ENCODE measurements around the gene COX15.

The COX15 gene

DNA sequence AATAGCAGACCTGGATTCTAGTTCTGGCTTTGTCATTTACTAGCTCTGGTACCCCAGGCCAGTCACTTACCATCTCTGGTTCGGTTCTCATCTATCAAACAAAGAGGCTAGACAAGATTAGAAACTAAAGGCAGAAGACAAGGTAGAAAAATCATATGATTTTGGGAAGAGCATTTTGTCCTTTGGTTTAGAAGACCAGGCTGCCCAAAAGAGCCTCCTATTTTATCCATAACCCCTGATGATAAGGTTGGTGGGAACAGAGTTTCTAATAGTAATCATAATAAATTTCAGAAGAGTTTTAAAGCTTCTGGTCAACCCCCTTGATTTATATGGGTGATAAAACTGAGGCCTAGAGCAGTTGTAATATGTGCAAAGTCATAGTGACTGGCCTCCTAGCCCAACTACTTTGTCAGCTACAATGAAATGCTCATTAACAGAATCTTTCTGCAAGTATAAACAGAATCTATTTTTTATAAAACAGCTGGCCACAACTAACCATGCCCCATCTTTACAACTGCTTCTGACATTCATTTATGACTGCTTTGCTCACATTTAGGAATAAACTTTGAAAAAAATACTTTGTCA, 23.4 kb downstream of the COX15 start:
- peaks cover 15 to 19% of the 10 kb centered on the region in 2 donors for H3K36me3 ChIP-seq (ENCODE audit: control insufficient read depth in 2 of 2, insufficient read depth in 2 of 2, low read length in 2 of 2)

DNA sequence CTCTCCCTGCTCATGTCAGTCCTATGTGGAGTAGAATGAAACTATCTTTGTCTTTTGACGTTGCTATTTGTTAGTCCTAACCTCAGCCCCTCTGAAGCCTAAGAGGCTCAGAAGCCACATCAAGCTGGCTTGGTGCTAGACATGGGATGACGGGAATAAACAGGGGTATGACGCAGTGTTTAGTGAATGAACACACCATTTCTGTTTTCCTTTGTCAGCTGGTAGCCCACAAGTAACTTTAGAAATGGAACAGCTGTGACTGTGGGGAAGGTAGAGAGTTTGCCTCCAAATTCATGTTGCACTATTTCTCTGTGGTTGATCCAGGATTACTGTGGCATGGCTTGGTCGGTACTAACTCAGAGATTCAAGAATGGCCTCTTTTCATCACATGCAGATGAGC, 31.3 kb downstream of the COX15 start:
- H3K27ac ChIP-seq (ENCODE audit: low read length): no peak overlapping the region
- no peaks in the 10 kb centered on the region for H3K27me3 ChIP-seq (ENCODE audit: control insufficient read depth in 1 of 2, insufficient read depth in 2 of 2, low read length in 2 of 2)
- peaks cover 24 to 28% of the 10 kb centered on the region in 2 donors for H3K36me3 ChIP-seq (ENCODE audit: control insufficient read depth in 2 of 2, insufficient read depth in 2 of 2, low read length in 2 of 2)
- no peak overlapping the region for H3K4me3 ChIP-seq (ENCODE audit: low read length in 2 of 2)
- no peak overlapping the region for H3K9ac ChIP-seq (ENCODE audit: low read length in 2 of 2)
- H3K4me1 ChIP-seq (ENCODE audit: control insufficient read depth, insufficient read depth, low read length): no peaks in the 10 kb centered on the region
- no peaks in the 10 kb centered on the region for H3K9me3 ChIP-seq (ENCODE audit: control insufficient read depth in 2 of 2, low read length in 2 of 2)

More for the DNA sequence above, 23.4 kb downstream of the COX15 start:
- Histone ChIP-seq H3K27me3 (ENCODE audit: control insufficient read depth in 1 of 2, insufficient read depth in 2 of 2, low read length in 2 of 2) (no peaks in the 10 kb centered on the region), H3K27ac (ENCODE audit: low read length) (no peak overlapping the region), H3K9ac (ENCODE audit: low read length in 2 of 2) (no peak overlapping the region), H3K4me1 (ENCODE audit: control insufficient read depth, insufficient read depth, low read length) (no peaks in the 10 kb centered on the region), H3K4me3 (ENCODE audit: low read length in 2 of 2) (no peak overlapping the region), H3K9me3 (ENCODE audit: control insufficient read depth in 2 of 2, low read length in 2 of 2) (no peaks in the 10 kb centered on the region)

DNA sequence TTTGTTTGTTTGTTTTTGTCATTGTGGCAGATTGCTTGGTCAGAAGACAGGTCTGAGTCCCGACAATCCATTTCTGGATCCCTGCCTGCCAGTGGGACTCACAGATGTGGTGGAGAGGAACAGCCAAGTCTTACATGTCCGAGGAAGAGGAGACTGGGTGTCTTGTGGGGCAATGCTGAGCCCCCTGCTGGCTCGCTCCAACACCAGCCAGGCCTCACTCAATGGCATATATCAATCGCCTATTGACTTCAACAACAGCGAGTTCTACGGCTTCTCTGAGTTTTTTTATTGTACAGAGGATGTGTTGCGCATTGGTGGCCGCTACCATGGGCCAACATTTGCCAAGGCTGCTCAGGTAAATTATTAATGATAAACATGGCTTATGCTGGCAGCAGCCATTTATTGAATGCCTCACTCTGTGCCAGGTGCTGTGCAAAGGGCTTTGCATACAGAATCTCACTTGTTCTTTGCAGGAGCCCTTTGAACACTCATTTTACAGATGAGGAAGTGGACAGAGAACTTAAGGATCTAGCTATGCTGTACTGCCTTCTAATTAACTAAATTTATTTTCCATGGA, 33.3 kb downstream of the COX15 start:
- H3K4me1 ChIP-seq (ENCODE audit: control insufficient read depth, insufficient read depth, low read length): no peaks in the 10 kb centered on the region
- H3K4me3 ChIP-seq (ENCODE audit: low read length in 2 of 2): no peak overlapping the region
- no peak overlapping the region for H3K9ac ChIP-seq (ENCODE audit: low read length in 2 of 2)
- H3K27ac ChIP-seq (ENCODE audit: low read length): no peak overlapping the region
- peaks cover 14 to 23% of the 10 kb centered on the region in 2 donors for H3K36me3 ChIP-seq (ENCODE audit: control insufficient read depth in 2 of 2, insufficient read depth in 2 of 2, low read length in 2 of 2)
- H3K27me3 ChIP-seq (ENCODE audit: control insufficient read depth in 1 of 2, insufficient read depth in 2 of 2, low read length in 2 of 2): no peaks in the 10 kb centered on the region
- no peaks in the 10 kb centered on the region for H3K9me3 ChIP-seq (ENCODE audit: control insufficient read depth in 2 of 2, low read length in 2 of 2)

- Histone ChIP-seq H3K9me3 (ENCODE audit: control insufficient read depth in 2 of 2, low read length in 2 of 2) (no peaks in the 10 kb centered on the region), H3K36me3 (ENCODE audit: control insufficient read depth in 2 of 2, insufficient read depth in 2 of 2, low read length in 2 of 2) (peaks cover 18 to 26% of the 10 kb centered on the region in 2 donors), H3K27me3 (ENCODE audit: control insufficient read depth in 1 of 2, insufficient read depth in 2 of 2, low read length in 2 of 2) (no peaks in the 10 kb centered on the region), H3K4me3 (ENCODE audit: low read length in 2 of 2) (no peak overlapping the region), H3K4me1 (ENCODE audit: control insufficient read depth, insufficient read depth, low read length) (no peaks in the 10 kb centered on the region), H3K9ac (ENCODE audit: low read length in 2 of 2) (no peak overlapping the region), H3K27ac (ENCODE audit: low read length) (no peak overlapping the region)
Observed at GRCh38 chr10:99695761-99696160, 36.2 kb downstream of the COX15 start.

GRCh38 chr10:99693933-99694583, 37.9 kb downstream of the COX15 start:
- Histone ChIP-seq H3K4me1 (ENCODE audit: control insufficient read depth, insufficient read depth, low read length) (no peaks in the 10 kb centered on the region), H3K27ac (ENCODE audit: low read length) (no peak overlapping the region), H3K36me3 (ENCODE audit: control insufficient read depth in 2 of 2, insufficient read depth in 2 of 2, low read length in 2 of 2) (peaks cover 17 to 25% of the 10 kb centered on the region in 2 donors), H3K9me3 (ENCODE audit: control insufficient read depth in 2 of 2, low read length in 2 of 2) (no peaks in the 10 kb centered on the region), H3K27me3 (ENCODE audit: control insufficient read depth in 1 of 2, insufficient read depth in 2 of 2, low read length in 2 of 2) (no peaks in the 10 kb centered on the region), H3K9ac (ENCODE audit: low read length in 2 of 2) (no peak overlapping the region), H3K4me3 (ENCODE audit: low read length in 2 of 2) (no peak overlapping the region)

GRCh38 chr10:99689461-99689860, 42.5 kb downstream of the COX15 start:
- Histone ChIP-seq H3K27ac (ENCODE audit: low read length) (no peak overlapping the region), H3K9ac (ENCODE audit: low read length in 2 of 2) (no peak overlapping the region), H3K4me1 (ENCODE audit: control insufficient read depth, insufficient read depth, low read length) (no peaks in the 10 kb centered on the region), H3K27me3 (ENCODE audit: control insufficient read depth in 1 of 2, insufficient read depth in 2 of 2, low read length in 2 of 2) (no peaks in the 10 kb centered on the region), H3K36me3 (ENCODE audit: control insufficient read depth in 2 of 2, insufficient read depth in 2 of 2, low read length in 2 of 2) (peaks cover 6 to 11% of the 10 kb centered on the region in 2 donors), H3K9me3 (ENCODE audit: control insufficient read depth in 2 of 2, low read length in 2 of 2) (no peaks in the 10 kb centered on the region), H3K4me3 (ENCODE audit: low read length in 2 of 2) (no peak overlapping the region)

- Histone ChIP-seq H3K27me3 (ENCODE audit: control insufficient read depth in 1 of 2, insufficient read depth in 2 of 2, low read length in 2 of 2) (no peaks in the 10 kb centered on the region), H3K4me1 (ENCODE audit: control insufficient read depth, insufficient read depth, low read length) (no peaks in the 10 kb centered on the region)
Observed at GRCh38 chr10:99685597-99685967, 46.3 kb downstream of the COX15 start.

DNA sequence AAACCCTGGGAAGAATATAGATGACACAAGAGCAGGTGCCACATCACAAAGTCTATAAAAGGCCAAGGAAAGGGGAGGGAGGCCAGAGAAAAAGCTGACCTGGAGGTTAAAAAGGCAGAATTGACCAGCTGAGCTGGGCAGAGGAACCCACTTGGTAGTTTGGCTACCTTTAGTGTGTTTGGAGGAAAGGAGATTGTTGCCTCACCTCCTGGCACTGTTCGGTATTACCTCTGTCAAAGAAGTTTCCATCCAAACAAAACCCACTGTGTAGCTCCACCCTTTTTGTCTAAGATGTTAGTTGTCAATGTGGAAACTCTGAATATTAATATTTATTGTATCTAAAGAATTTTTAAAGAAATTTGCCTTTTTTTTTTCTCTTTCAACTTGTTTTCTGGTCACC, 49.2 kb downstream of the COX15 start:
- Histone ChIP-seq H3K4me1 (ENCODE audit: control insufficient read depth, insufficient read depth, low read length) (no peaks in the 10 kb centered on the region), H3K27me3 (ENCODE audit: control insufficient read depth in 1 of 2, insufficient read depth in 2 of 2, low read length in 2 of 2) (no peaks in the 10 kb centered on the region), H3K4me3 (ENCODE audit: low read length in 2 of 2) (no peak overlapping the region), H3K27ac (ENCODE audit: low read length) (no peak overlapping the region), H3K36me3 (ENCODE audit: control insufficient read depth in 2 of 2, insufficient read depth in 2 of 2, low read length in 2 of 2) (peaks cover 3 to 10% of the 10 kb centered on the region in 2 donors), H3K9ac (ENCODE audit: low read length in 2 of 2) (no peak overlapping the region), H3K9me3 (ENCODE audit: control insufficient read depth in 2 of 2, low read length in 2 of 2) (no peaks in the 10 kb centered on the region)

More at GRCh38 chr10:99685597-99685967, 46.3 kb downstream of the COX15 start:
- no peaks in the 10 kb centered on the region for H3K9me3 ChIP-seq (ENCODE audit: control insufficient read depth in 2 of 2, low read length in 2 of 2)
- peaks cover 2 to 4% of the 10 kb centered on the region in 2 donors for H3K36me3 ChIP-seq (ENCODE audit: control insufficient read depth in 2 of 2, insufficient read depth in 2 of 2, low read length in 2 of 2)
- H3K4me3 ChIP-seq (ENCODE audit: low read length in 2 of 2): no peak overlapping the region
- H3K27ac ChIP-seq (ENCODE audit: low read length): no peak overlapping the region
- H3K9ac ChIP-seq (ENCODE audit: low read length in 2 of 2): no peak overlapping the region
